ENCODE results near the gene PACRG. TPM values are rescaled to one million over a fixed set of nuclear protein-coding genes. Genes with fewer than 3 reads are reported as not detected.

PACRG gene
- total RNA-seq, 1 donor from 2014 or later, result 4.3 TPM

DNA sequence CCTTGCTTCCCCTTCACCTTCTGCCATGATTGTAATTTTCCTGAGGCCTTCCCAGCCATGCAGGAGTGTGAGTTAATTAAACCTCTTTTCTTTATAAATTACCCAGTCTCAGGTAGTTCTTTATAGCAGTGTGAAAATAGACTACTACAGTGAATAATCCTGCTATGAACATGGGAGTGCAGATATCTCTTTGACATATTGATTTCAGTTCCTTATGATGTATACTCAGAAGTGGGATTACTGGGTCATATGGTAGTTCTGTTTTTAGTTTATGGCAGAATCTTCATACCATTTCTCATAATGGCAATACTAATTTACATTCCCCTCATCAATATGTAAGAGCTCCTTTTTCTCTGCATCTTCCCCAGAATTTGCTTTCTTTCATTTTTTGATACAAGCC, 26.0 kb downstream of the PACRG start:
- no peak for DNase-seq (ENCODE audit: low spot score)
- ATAC-seq, result no peak
- intact Hi-C loops (cut with DNase I), result no loop called here

GRCh38 chr6:162770136-162770535, 42.4 kb downstream of the PACRG start:
- intact Hi-C loops (cut with DNase I), result no loop called here
- no peak for DNase-seq (ENCODE audit: low spot score)
- ATAC-seq, result no peak

DNA sequence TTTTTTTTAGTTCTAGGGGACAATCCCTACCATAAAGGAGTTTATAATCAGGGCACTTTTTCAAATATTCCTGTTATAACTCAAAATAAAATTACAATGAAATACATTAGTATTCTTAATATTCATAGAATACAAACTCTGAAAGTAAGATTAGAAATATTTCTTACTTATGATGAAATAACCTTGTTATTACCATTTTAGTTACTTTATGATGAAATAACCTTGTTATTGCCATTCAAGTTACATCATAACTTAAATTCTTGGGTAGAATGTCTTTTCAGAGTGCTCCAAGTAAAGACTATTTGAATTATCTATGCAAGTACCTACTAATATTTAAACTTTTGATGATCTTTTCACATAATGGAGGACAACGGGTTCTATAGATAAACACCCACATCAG, 43.2 kb downstream of the PACRG start:
- DNase-seq (ENCODE audit: low spot score) (no peak), ATAC-seq (no peak)
- intact Hi-C loops (cut with DNase I), result no loop called here

DNA sequence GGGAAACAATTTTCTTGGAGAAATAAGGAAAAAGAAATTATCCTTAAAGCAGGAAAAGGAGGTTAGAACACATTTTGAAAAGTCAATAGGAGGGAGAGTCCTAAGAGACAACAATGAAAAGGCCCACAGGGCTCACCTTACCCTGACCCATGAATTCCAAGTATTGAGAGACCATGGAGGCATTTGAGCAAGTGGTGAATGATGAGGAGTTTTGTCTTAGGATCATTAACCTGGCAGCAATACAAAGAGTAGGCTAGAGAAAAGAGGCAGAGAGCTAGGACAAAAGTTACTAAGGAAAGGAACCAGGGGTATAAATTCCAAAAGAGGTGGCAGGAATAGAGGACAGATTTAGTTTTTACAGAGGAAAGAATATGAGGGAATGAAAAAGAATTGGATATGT, 44.7 kb downstream of the PACRG start:
- ATAC-seq, result no peak
- intact Hi-C loops (cut with DNase I), result no loop called here
- no peak for DNase-seq (ENCODE audit: low spot score)

DNA sequence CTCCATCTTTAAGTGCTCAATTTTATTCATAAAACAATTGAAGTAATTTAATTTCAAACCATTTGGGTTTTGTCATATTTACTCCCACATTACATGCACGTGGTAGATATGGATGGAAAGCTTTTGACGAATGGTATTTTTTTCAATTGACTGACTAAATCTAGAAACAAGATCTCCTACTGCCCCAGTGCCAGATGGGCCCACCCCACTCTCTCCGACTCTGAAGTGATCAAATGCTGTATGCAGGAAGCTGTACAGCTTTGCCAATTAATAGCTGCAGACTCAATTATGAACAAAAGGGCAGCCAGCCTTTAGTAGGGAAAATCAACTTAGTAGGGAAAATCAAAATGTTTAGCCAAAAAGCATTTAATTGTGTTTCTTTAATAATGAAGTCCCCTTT, 46.2 kb downstream of the PACRG start:
- ATAC-seq (no peak), DNase-seq (ENCODE audit: low spot score) (no peak)
- intact Hi-C loops (cut with DNase I), result no loop called here

- ATAC-seq, result no peak
- no peak for DNase-seq (ENCODE audit: low spot score)
- intact Hi-C loops (cut with DNase I), result no loop called here
These were observed 49.3 kb downstream of the PACRG start for GRCh38 chr6:162777091-162777490.

DNA sequence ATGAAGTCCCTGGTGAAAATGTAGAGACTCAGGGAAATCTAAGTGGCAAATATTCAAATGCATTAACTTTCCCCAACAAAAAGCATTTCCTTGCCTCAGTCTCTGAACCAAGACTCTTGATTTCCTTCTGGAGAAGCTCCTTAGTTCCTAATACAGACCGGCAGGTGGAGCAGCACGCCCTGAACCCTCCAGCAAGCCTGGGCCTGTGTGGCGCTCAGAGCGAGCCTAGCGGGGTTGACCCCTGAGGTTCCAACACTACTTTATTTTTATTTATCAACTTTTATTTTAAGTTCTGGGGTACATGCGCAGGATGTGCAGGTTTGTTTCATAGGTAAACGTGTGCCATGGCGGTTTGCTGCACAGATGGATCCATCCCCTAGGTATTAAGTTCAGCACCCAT, 50.8 kb downstream of the PACRG start:
- DNase-seq (ENCODE audit: low spot score) (no peak), ATAC-seq (no peak)
- intact Hi-C loops (cut with DNase I), result no loop called here

- DNase-seq (ENCODE audit: low spot score), result no peak
- ATAC-seq, result no peak
- intact Hi-C loops (cut with DNase I), result no loop called here
These were observed 58.0 kb downstream of the PACRG start for GRCh38 chr6:162785632-162786242.

DNA sequence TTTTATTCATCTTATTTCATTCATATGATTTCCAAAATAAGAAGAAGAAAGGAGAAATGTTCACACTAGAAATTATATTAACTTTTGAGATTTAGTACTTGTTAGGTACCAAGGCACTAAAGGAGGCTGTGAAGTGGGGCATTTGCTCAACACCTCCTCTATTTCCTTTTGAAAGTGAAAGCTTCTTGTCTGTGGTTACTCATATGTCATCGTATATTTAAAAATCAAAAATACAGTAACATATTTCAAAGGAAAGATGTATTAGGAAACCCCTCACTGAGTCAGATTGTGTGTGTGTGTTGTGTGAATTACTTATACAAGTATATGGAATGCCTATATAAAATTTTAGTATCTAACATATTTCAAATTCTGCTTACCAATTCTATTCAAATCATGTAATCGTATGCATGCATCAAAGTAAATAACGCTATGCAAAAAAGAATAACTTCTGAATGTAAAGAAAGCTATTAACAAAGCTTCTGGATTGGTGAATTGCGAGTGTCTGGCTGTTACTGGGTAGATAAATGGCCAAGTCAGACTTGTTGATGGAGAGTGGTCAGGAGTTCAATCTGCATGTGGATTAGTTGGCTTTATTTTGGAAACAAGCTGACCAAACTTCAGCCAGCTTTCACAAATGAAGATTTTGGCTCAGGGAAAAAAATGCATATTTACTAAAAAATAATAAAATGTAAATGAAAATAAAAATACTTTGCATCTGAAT, 70.9 kb downstream of the PACRG start:
- intact Hi-C loops (cut with DNase I), result no loop called here
- ATAC-seq, result no peak
- no peak for DNase-seq (ENCODE audit: low spot score)

DNA sequence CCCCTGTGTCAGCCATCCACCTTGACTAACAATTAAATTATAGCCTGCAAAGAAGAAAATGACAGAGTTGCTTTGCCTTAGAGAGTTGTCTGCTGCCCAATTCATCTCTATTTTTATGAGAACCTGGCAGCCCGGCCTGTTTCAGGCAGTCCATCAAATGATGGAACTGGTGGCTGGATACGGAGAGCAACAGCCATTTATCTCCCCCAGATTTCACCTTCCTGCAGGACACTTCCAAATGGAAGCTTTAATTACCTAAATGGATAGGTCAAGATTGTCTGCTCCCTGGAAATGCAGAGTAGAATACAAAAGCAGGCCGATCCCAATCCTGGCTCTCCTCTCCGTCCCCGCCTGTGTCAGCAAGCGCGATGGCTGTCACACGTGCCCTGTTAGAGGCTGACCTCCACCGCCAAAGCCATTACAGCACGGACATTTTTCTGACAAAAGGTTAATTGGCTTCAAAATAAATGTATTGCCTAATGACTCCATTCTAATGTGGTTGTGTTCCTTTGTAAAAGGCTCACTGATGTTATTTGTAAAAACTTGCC, 86.7 kb downstream of the PACRG start:
- intact Hi-C loops (cut with DNase I), result no loop called here
- no peak for ATAC-seq

DNA sequence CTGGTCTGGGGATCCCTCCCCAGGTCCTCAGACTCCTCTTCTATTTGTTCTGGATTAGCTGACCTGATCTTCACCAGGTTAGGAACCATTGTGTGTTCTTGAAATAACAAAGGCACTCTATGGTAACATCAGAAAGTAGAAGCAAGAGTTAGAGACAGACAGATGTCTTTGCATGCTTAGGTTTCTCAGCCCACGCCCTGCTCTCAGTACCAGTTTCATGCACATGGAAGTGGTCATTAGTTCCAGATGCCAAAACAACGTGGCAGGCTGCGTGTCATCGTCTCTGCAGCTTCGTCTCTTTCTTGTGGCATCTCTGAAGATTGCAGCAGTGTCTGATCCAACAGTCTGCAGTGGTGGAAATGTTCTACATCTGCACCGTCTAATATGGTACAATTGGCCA, 89.4 kb downstream of the PACRG start:
- ATAC-seq, result no peak
- DNase-seq (ENCODE audit: low spot score), result no peak
- intact Hi-C loops (cut with DNase I), result no loop called here

More for the DNA sequence above, 86.7 kb downstream of the PACRG start:
- no peak for DNase-seq (ENCODE audit: low spot score)

- DNase-seq (ENCODE audit: low spot score), result no peak
- intact Hi-C loops (cut with DNase I), result no loop called here
- ATAC-seq, result no peak
These were observed 91.5 kb downstream of the PACRG start for GRCh38 chr6:162819284-162819683.

DNA sequence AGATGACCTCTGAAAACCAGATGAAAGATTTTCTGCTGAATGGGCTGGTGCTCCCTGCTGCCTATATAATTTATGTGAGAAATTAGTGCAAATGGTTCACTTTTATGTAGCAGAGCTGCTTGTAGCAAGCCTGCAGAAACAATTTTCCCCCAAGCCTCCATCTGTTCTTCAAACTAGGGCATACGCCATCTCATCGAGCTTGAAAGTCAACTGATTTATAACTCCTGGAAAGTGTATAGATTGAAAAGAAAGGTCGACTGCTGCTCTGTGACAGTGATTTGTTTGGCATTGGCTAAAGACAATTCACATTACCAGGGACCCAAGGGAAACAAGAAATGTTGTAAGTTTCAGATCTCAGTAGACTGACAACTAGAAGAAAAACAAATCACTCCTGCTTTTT, 93.3 kb downstream of the PACRG start:
- intact Hi-C loops (cut with DNase I), result no loop called here
- ATAC-seq (no peak), DNase-seq (ENCODE audit: low spot score) (no peak)

DNA sequence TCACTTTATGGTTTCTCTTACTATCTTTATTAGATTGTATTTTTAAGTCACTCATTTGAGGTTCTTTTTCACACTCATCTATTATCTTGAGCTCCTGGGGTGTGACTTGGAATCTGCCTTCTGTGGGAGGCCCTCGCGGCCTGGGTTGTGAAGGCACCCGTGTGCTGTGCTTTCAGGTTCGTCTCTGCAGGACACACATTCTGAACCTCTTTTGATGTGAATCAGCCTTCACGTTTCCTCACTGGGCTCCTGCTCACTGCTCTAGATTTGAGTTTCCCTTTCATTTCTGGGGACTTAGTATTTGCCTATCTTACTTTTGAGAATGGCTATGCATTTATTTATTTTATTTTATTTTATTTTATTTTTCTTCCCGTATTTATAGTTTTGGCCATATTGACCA, 97.8 kb downstream of the PACRG start:
- ATAC-seq (no peak), DNase-seq (ENCODE audit: low spot score) (no peak)
- intact Hi-C loops (cut with DNase I), result no loop called here

DNA sequence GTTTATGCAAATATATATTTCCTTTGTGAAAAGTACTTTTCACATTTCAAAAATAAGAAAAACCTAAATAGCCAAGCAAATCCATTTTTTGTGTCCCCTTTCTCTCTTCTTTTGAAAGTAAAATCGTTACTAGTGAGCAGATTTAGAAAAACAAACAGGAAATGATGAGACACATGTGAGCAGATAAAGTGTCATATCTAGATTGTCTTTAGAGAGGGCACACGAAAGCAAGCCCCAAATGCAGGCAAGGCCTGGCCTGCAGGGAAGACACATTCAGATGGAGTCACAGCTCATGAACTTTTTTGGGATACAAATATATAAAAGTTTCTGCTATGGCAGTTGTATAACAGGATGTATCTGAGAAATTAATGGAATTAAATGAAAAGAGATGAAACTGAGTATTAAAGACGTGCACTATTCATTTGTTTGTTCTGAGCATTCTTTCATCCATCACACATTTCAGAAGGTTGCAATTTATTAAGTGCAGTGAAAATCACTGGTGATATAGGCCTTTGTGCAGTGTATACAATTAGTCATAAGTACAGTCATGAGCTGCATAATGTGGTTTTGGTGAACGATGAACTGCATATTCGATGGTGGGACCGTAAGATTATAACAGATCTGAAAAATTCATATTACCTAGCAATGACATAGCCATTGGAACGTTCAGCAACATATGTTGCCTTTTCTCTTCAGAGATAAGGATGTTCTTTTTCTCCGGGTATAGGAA, 101.4 kb downstream of the PACRG start:
- DNase-seq (ENCODE audit: low spot score) (no peak), ATAC-seq (no peak)
- intact Hi-C loops (cut with DNase I), result no loop called here

DNA sequence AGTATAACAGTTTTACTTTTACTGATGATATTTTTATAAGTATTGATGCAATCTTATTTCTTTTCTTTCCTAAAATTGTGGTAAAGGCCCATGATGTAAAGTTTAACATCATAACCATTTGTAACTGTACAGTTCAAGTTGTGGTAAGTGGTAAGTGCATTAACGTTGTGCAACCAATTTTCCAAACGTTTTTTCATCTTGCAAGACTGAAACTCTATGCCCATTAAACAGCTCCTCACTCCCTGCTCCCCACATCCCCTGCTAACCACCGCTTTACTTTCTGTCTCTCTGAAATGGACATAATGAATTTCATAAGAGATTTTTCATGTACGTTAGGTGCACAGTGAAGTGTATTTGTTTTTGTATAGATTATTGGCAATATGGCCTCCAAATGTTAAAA, 106.0 kb downstream of the PACRG start:
- intact Hi-C loops (cut with DNase I), result no loop called here
- ATAC-seq (no peak), DNase-seq (ENCODE audit: low spot score) (no peak)

DNA sequence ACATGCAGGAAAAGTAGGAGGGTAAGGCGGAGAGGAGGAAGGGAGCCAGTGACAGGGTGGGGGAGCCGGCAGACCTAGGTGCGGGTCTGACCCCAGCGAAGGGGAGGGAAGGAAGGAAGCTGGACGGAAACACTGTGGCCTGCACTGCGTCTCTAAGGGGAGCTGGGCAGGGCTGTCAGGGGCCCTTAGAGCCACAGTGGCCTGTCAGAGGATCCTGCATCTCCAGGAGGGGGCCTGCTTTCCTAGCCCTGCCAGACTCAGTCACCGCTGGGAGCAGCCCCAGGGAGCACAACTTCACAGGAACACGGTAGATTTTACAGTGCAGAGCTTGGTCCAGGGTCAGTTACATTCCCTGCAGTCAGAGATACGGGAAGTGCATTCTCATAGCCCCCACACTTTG, 118.2 kb downstream of the PACRG start:
- intact Hi-C loops (cut with DNase I), result no loop called here
- DNase-seq (ENCODE audit: low spot score) (no peak), ATAC-seq (no peak)

- intact Hi-C loops (cut with DNase I), result no loop called here
- ATAC-seq (no peak), DNase-seq (ENCODE audit: low spot score) (no peak)
These were observed 118.9 kb downstream of the PACRG start for GRCh38 chr6:162846723-162847122.

DNA sequence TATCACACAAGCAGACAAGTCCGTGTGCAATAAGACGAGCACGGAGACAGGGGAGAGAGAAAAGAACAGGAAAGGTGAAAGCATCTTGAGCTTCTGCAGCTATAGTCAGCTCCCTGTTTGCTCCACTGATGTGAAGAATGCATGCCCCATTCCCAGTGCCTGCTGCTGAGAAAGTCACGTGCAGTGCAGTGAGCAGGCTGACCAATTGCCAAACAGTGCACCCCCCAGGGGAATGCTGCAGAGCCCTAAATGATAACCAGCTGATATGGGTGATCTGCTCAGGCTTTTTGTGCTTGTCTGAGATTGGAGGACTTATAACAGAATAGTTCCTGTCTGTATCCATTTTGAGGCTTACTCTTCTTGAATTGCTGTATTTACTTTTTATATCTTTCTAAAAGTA, 121.5 kb downstream of the PACRG start:
- intact Hi-C loops (cut with DNase I), result no loop called here
- DNase-seq (ENCODE audit: low spot score), result no peak
- peak; percentile 44 for ATAC-seq

DNA sequence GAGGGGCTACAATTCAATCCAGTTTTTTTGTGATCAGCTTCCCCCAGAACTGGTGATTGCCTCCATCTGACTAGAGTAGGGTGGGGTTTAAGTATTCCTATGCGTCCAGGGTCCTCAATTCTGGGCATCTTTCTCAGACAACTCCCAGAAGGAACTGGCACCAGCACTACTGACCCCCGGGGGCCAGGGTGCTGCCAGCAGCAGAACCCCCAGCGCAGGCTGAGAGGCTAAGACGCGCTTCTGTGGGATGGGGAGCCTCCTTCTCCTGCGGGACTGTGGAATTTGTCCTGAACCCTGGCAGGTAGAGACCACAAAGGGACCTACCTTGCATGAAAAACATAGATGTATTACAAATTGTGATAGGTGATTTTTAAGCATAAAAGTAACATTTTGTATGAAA, 124.4 kb downstream of the PACRG start:
- intact Hi-C loops (cut with DNase I), result no loop called here
- DNase-seq (ENCODE audit: low spot score), result no peak
- ATAC-seq, result no peak
